Measurements from ENCODE around the gene KCNA10. TPM values are rescaled to one million over a fixed set of nuclear protein-coding genes. Genes with fewer than 3 reads are reported as not detected.

KCNA10 gene
- total RNA-seq, 1 experiment from 2014 or later = not detected

DNA sequence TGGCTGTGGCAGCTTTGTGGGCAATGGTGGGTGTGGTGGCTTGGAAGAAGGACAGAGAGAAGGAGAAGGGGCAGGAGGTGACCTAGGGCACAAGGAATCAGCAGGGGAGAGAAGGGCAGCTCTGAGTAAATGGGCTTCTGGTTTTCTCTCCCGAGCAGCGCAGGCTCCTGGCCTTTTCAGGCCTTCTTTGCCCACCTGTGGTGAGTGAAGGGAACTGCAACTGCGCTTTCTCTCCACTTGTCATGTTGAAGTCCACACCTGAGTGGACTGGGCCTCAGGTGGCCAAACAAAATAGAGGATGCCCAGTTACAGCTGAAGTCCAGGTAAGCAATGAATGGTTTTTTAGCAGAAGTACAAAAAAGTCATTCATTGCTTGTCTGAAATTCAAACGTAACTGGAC, 29.4 kb upstream of the KCNA10 start:
- Histone ChIP-seq H3K27ac (ENCODE audit: low read depth, low read length, poor library complexity, severe bottlenecking) (no peak overlapping the region), H3K27me3 (replicated peaks; ENCODE audit: insufficient read depth, low read depth, low read length, poor library complexity) (no peaks in the 10 kb centered on the region), H3K36me3 (ENCODE audit: insufficient read depth, low read length, poor library complexity, severe bottlenecking) (no peaks in the 10 kb centered on the region), H3K4me3 (ENCODE audit: low read depth, low read length, poor library complexity, severe bottlenecking) (no peak overlapping the region), H3K9me3 (ENCODE audit: low read depth, low read length, poor library complexity, severe bottlenecking) (no peaks in the 10 kb centered on the region), H3K4me1 (ENCODE audit: insufficient read depth, low read length, poor library complexity, severe bottlenecking) (no peaks in the 10 kb centered on the region)
- CTCF ChIA-PET = interaction anchor here (0.5 kb wide), 1 partner anchor 16 kb away, joined by 3 read pairs; no protein-coding TSS in a partner anchor
- intact Hi-C loops (cut with micrococcal nuclease; ENCODE audit: unreplicated experiment) = no loop called here
- BruUV-seq (replicated peaks) = no TSS peak
- POLR2A ChIA-PET (ENCODE audit: low non-redundant PET) = no interaction called here
- TF ChIP-seq, protein P1, sequence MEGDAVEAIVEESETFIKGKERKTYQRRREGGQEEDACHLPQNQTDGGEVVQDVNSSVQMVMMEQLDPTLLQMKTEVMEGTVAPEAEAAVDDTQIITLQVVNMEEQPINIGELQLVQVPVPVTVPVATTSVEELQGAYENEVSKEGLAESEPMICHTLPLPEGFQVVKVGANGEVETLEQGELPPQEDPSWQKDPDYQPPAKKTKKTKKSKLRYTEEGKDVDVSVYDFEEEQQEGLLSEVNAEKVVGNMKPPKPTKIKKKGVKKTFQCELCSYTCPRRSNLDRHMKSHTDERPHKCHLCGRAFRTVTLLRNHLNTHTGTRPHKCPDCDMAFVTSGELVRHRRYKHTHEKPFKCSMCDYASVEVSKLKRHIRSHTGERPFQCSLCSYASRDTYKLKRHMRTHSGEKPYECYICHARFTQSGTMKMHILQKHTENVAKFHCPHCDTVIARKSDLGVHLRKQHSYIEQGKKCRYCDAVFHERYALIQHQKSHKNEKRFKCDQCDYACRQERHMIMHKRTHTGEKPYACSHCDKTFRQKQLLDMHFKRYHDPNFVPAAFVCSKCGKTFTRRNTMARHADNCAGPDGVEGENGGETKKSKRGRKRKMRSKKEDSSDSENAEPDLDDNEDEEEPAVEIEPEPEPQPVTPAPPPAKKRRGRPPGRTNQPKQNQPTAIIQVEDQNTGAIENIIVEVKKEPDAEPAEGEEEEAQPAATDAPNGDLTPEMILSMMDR (conservative IDR thresholded peaks at IDR 0.05; ENCODE audit: low read depth, low read length) = peak; percentile 36; the same call in 1 of the 2 replicates
- no peak for TF ChIP-seq EZH2 (IDR thresholded peaks at IDR 0.05; ENCODE audit: borderline replicate concordance, low read depth, low read length, poor library complexity, severe bottlenecking)
- peak; percentile 27 for DNase-seq (ENCODE audit: low spot score)

DNA sequence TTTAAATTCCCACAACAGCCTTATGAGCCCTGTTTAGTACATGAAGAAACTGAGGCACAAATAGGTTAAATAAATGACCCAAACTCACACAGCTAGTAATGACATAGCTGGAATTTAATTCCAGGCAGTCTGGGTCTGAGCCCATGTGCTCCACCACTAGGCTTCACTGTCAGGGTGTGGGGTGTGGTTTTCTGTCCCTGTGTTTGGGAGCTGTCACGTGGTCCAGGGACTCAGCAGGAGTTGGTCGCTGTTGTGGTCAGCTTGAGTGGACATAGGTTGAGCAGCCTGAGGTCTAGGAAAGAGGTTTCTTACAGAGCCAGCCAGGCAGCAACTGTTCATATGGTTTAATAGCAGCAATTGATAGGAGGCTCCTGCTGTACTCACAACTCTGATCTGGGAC, 28.0 kb upstream of the KCNA10 start:
- no peak overlapping the region for H3K4me3 ChIP-seq (ENCODE audit: low read depth, low read length, poor library complexity, severe bottlenecking)
- BruUV-seq (replicated peaks) = no TSS peak
- CTCF ChIA-PET = no interaction called here

DNA sequence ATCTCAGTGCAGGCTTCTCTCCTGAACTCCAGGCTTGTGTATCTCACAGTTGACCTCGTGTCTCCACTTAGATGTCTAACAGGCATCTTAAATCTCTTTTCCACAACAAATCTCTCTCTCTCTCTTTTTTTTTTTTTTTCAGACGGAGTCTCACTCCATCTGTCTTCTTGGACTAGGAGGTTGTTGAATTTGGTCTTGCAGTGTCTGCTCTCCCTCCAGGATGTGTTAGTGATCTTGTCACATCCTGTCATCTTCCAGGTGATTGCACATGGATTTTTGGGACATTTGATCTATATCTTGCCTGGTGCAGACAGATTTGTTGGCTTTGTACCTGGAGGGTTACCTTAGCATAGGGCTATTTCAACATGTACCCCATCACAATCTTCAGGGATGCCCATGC, 26.5 kb upstream of the KCNA10 start:
- Histone ChIP-seq H3K27ac (ENCODE audit: low read depth, low read length, poor library complexity, severe bottlenecking) (no peak overlapping the region), H3K9me3 (ENCODE audit: low read depth, low read length, poor library complexity, severe bottlenecking) (no peaks in the 10 kb centered on the region), H3K4me1 (ENCODE audit: insufficient read depth, low read length, poor library complexity, severe bottlenecking) (no peaks in the 10 kb centered on the region), H3K36me3 (ENCODE audit: insufficient read depth, low read length, poor library complexity, severe bottlenecking) (no peaks in the 10 kb centered on the region), H3K27me3 (replicated peaks; ENCODE audit: insufficient read depth, low read depth, low read length, poor library complexity) (no peaks in the 10 kb centered on the region), H3K4me3 (ENCODE audit: low read depth, low read length, poor library complexity, severe bottlenecking) (no peak overlapping the region)
- ChIA-PET POLR2A (ENCODE audit: low non-redundant PET) (no interaction called here), CTCF (no interaction called here)
- intact Hi-C loops (cut with micrococcal nuclease; ENCODE audit: unreplicated experiment) = no loop called here
- BruUV-seq (replicated peaks) = no TSS peak
- DNase-seq (ENCODE audit: low spot score) = no peak
- no peak for TF ChIP-seq EZH2 (IDR thresholded peaks at IDR 0.05; ENCODE audit: borderline replicate concordance, low read depth, low read length, poor library complexity, severe bottlenecking)
- TF ChIP-seq, protein P1 (conservative IDR thresholded peaks at IDR 0.05; ENCODE audit: low read depth, low read length) = no peak

More for the DNA sequence above, 28.0 kb upstream of the KCNA10 start:
- no peak overlapping the region for H3K27ac ChIP-seq (ENCODE audit: low read depth, low read length, poor library complexity, severe bottlenecking)
- no peak for TF ChIP-seq EZH2 (IDR thresholded peaks at IDR 0.05; ENCODE audit: borderline replicate concordance, low read depth, low read length, poor library complexity, severe bottlenecking)
- TF ChIP-seq, protein P1 (conservative IDR thresholded peaks at IDR 0.05; ENCODE audit: low read depth, low read length) = no peak
- DNase-seq (ENCODE audit: low spot score) = no peak
- POLR2A ChIA-PET (ENCODE audit: low non-redundant PET) = no interaction called here
- no peaks in the 10 kb centered on the region for H3K27me3 ChIP-seq (replicated peaks; ENCODE audit: insufficient read depth, low read depth, low read length, poor library complexity)
- intact Hi-C loops (cut with micrococcal nuclease; ENCODE audit: unreplicated experiment) = no loop called here
- no peaks in the 10 kb centered on the region for H3K36me3 ChIP-seq (ENCODE audit: insufficient read depth, low read length, poor library complexity, severe bottlenecking)
- no peaks in the 10 kb centered on the region for H3K4me1 ChIP-seq (ENCODE audit: insufficient read depth, low read length, poor library complexity, severe bottlenecking)
- no peaks in the 10 kb centered on the region for H3K9me3 ChIP-seq (ENCODE audit: low read depth, low read length, poor library complexity, severe bottlenecking)

Data from A673 (cell line).